GM19193 (cell line): ENCODE results near the gene MLLT6.

Experiments
- POLR2A ChIP-seq: IDR thresholded peaks from 4 replicates; pipeline ENCODE4 v1.6.1; 2011; ENCODE audit not compliant: insufficient read depth, insufficient read length; ENCODE audit errors: extremely low read depth

Gene MLLT6

GRCh38 chr17:38768417-38768816 is 63.3 kb downstream of the MLLT6 start:
- TF ChIP-seq POLR2A = no peak

- TF ChIP-seq POLR2A = no peak
Observed at GRCh38 chr17:38773258-38773657, 68.2 kb downstream of the MLLT6 start.

GRCh38 chr17:38777641-38778250 is 72.7 kb downstream of the MLLT6 start:
- no peak for TF ChIP-seq POLR2A
